Ecto neural progenitor cell (in vitro differentiated cells): ENCODE data around the gene FRMD8.
A peak's percentile ranks its signal among the peaks of the same experiment; 100 is the strongest.

Experiments
- DNase-seq: peaks from one replicate; pipeline ENCODE4 v3.0.0-alpha.2; 2018; ENCODE audit warnings: low spot score

Gene FRMD8

DNA sequence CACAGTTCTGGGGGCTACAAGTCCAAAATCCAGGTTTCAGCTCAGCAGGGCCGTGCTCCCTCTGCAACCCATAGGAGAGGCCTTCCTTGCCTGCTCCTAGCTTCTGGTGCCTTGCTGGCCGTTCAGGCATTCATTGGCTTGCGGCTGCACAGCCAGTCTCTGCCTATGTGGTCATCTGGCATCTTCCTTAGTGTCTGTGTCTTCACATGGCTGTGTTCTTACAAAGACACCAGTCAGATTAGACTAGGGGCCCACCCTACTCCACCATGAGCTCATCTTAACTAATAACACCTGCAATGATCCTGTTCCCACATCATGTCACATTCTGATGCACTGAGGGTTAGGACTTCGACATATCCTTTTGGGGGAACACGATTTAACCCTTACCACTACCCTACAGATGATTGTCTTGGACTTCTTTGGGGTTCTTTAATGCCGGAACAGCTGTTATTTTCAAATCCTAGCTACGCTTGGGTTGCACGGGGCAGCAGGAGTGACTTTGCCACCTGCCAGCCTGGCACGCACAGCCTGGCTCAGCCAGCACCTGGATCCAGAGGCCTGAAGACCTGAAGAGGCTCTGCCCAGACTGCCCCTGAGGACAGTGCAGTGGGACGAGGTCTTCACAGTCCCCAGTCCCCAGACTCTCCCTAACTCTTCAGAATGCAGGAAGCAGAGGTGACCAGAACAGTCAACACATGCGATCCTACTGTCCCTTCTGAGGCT, 28.5 kb downstream of the FRMD8 start:
- DNase-seq, result peak; percentile 37

GRCh38 chr11:65415499-65416340, 29.3 kb downstream of the FRMD8 start:
- peak; percentile 49 for DNase-seq

- peak; percentile 96 for DNase-seq
These were observed 29.9 kb downstream of the FRMD8 start for GRCh38 chr11:65416341-65416824.

DNA sequence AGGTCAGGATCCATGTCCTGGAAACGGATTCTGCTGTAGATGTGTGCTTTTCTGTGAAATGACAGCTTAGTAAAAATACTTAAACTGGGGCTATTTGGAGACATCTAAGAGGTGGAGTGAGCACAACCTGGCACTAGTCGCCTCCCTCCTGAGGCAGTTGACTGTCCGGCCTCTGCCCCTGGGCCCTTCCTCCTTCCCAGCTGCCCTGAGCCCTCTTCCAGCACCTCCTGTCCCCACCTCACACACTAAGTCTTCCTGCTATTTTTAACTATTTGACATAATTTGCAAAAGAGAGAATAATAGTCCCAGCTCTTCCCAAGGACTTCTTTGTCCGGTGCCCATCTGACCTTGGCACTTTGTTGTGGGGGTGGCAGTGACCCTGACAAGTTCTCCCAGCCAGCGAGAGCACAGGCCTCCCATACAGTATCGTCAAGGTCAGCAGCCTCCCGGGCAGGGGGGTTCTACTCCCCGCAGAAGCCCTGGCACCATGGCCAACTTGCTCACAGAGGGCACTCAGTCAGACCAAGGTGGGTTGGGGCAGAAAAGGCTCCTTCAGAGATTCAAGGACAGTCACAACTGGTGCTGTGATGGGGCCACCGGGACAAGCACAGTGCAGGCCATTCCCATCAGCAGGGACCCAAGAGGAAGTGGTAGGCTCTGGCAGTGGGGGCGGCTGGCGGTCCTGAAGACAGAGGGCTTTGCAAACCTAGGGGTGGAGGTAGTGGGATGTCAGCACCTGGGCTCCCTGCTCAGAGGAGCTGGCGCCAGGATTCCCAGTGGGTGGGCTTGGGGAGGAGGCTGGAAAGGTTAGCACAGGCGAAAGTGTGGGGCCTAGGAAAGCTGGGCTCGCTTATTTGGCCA, 30.6 kb downstream of the FRMD8 start:
- peak; percentile 56 for DNase-seq

- peak; percentile 64 for DNase-seq
These were observed 31.4 kb downstream of the FRMD8 start for GRCh38 chr11:65417702-65418430.

GRCh38 chr11:65418431-65418680, 31.9 kb downstream of the FRMD8 start:
- DNase-seq, result no peak

DNA sequence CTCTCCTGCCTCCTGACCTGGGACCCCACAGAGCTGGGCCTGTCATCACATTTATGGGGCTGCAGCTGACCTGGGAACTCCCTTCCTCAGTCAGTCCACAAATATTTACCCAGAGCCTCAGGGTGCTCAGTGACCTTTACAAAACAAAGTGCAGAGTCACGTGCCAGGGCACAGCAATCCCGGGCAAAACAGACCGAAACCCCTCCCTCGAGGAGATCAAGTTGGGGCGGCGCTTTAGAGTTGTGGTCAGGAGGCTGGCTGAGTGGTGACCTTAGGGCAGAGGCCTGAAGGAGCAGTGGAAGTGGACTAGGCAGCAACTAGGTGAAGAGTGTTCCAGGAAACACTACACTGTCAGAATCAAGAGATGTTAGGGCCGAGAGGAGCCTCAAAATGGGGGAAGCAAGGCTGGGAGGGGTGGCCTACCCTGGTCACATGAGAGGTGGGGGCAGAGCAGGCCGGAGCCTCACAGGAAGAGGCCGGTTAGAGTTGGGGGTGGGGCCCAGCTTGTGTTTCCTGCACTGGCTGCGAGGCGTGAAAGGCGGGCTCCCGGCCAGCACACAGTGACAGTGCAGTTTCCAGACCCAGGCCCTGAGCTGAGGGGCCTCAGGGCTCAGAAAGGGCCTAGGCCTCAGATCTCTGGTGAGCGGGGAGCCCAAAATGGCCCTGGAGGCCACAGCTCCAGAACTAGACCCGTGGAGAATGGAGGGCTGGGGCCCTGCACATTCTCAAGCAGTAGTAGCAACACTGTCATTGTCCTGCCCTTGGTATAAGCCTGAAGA, 32.4 kb downstream of the FRMD8 start:
- DNase-seq, result peak; percentile 91

- DNase-seq, result no peak
These were observed 33.0 kb downstream of the FRMD8 start for GRCh38 chr11:65419460-65419771.

- peak; percentile 74 for DNase-seq
These were observed 33.5 kb downstream of the FRMD8 start for GRCh38 chr11:65419772-65420481.

DNA sequence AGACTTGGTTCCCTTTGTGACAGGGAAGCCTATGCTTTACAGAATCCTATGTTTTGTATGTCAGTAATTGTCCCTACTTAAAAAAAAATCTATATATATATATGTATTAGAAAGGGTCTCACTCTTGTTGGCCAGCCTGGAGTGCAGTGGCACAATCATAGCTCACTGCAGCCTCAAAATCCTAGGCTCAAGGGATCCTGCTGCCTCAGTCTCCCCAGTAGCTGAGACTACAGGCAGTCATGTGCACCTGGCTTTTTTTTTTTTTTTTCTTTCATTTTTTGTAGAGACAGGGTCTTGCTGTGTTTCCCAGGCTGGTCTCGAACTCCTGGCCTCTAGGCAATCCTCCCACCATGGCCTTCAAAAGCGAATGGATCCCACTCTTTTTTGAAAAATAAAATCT, 34.1 kb downstream of the FRMD8 start:
- DNase-seq, result no peak

DNA sequence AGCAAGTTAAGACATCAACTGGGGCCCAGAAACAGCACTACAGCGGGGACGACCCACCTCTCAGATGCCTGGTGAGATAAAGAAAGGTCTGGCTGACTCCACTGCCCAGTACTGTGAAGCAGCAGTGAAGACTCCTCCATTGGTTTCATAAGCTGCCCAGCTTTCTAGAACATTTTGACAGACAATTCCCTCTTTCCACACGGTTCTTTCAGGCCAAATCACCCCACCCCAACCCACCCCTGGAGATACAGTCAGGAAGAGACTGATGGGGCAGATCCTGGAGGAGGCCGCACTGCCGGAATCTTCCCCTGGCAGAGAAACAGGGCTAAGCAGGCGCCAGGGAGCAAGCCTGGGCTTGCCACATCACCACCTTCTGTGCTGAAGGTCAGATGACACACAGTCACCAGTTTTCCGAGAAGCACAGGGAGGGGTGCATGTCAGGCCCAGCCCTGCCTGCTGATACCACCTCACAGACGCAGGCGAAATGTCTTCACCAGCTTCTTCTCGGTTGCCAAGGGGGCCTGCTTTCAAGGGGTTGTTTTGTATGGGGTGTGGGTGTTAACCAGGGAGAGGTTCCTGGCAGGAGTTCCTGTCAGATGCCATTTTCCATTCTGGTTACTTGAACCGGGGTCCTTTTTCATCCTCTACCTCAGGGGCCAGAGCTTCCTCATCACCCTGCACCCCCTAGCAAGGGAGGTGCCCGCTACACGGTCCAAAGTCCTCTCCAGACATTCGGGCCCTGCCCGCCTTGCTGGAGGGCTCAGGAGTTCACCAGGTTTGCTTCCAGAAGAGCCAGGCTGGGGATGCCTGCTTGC, 34.7 kb downstream of the FRMD8 start:
- DNase-seq, result peak; percentile 63

GRCh38 chr11:65421794-65422632, 35.6 kb downstream of the FRMD8 start:
- DNase-seq, result peak; percentile 98

GRCh38 chr11:65422633-65423515, 36.4 kb downstream of the FRMD8 start, which contains the start of gene NEAT1:
Gene NEAT1 (plus strand): TSS chr11:65422798.
- DNase-seq, result peak; percentile 94

- DNase-seq, result peak; percentile 44
These were observed 37.2 kb downstream of the FRMD8 start for GRCh38 chr11:65423516-65424204.

GRCh38 chr11:65424205-65425104, 38.0 kb downstream of the FRMD8 start:
- DNase-seq, result no peak
